IPS DF 6.9 (cell line): ENCODE results near the gene STK32B.
"Not testable (repeated sequence)": the region's sequence is repeated elsewhere in the genome, so short reads cannot be mapped to it uniquely, and the experiment has no call there.

Experiments used
- DNase-seq: peaks from one replicate; pipeline ENCODE4 v3.0.0-alpha.2; 2013; ENCODE audit warnings: low read depth, low spot score
- H3K27ac ChIP-seq: one replicate; pipeline ENCODE4 v1.5.1; 2013; ENCODE audit warnings: low read length, control low read depth
- H3K27me3 ChIP-seq: 2 replicates; pipeline ENCODE4 v1.6.1; 2013; ENCODE audit warnings: mild to moderate bottlenecking, low read length; ENCODE audit not compliant: control insufficient read depth, insufficient read depth
- H3K36me3 ChIP-seq: 2 replicates; pipeline ENCODE4 v1.6.1; 2013; ENCODE audit warnings: low read length; ENCODE audit not compliant: control insufficient read depth, insufficient read depth
- H3K4me1 ChIP-seq: 2 replicates; pipeline ENCODE4 v1.6.1; 2013; ENCODE audit warnings: low read length; ENCODE audit not compliant: control insufficient read depth, insufficient read depth
- H3K4me3 ChIP-seq: 2 replicates; pipeline ENCODE4 v1.5.1; 2013; ENCODE audit warnings: mild to moderate bottlenecking, low read length
- H3K9me3 ChIP-seq: 2 replicates; pipeline ENCODE4 v1.6.1; 2013; ENCODE audit warnings: low read length, inconsistent platforms; ENCODE audit not compliant: control insufficient read depth, insufficient read depth
- WGBS: extraction: QIAGEN DNeasy Blood & Tissue Kit; methylation state at CpG from one replicate; pipeline ENCODE4 v1.1.7; 2013; ENCODE audit warnings: mixed read lengths, missing lambda C conversion rate; ENCODE audit not compliant: insufficient read length, insufficient coverage; 5-methylcytosine and 5-hydroxymethylcytosine counted together

STK32B gene

GRCh38 chr4:5247735-5248134, 196.5 kb downstream of the STK32B start:
- H3K27me3 ChIP-seq, result no peaks in the 10 kb centered on the region
- no peak overlapping the region for H3K4me3 ChIP-seq
- DNase-seq, result no peak
- no peaks in the 10 kb centered on the region for H3K4me1 ChIP-seq
- H3K9me3 ChIP-seq, result no peaks in the 10 kb centered on the region
- H3K27ac ChIP-seq, result no peak overlapping the region
- no CpG with 5 or more reads among the region's 1 CpG for WGBS
- H3K36me3 ChIP-seq, result no peaks in the 10 kb centered on the region

- no peaks in the 10 kb centered on the region for H3K36me3 ChIP-seq
- no peak overlapping the region for H3K4me3 ChIP-seq
- H3K27me3 ChIP-seq, result no peaks in the 10 kb centered on the region
- H3K27ac ChIP-seq, result no peak overlapping the region
- H3K4me1 ChIP-seq, result no peaks in the 10 kb centered on the region
- no CpG with 5 or more reads among the region's 2 CpGs for WGBS
- DNase-seq, result no peak
- no peaks in the 10 kb centered on the region for H3K9me3 ChIP-seq
These were observed 198.4 kb downstream of the STK32B start for GRCh38 chr4:5249727-5250126.

GRCh38 chr4:5250536-5250935, 199.3 kb downstream of the STK32B start:
- no CpG with 5 or more reads among the region's 5 CpGs for WGBS
- not testable (repeated sequence) for H3K27ac ChIP-seq, H3K27me3 ChIP-seq, H3K9me3 ChIP-seq, H3K4me3 ChIP-seq, H3K4me1 ChIP-seq, DNase-seq, H3K36me3 ChIP-seq

- H3K9me3 ChIP-seq, result no peaks in the 10 kb centered on the region
These were observed 205.1 kb downstream of the STK32B start for GRCh38 chr4:5256421-5256820.

GRCh38 chr4:5257086-5257485, 205.8 kb downstream of the STK32B start:
- Histone ChIP-seq H3K4me3 (no peak overlapping the region), H3K4me1 (no peaks in the 10 kb centered on the region), H3K27me3 (no peaks in the 10 kb centered on the region), H3K9me3 (no peaks in the 10 kb centered on the region), H3K36me3 (no peaks in the 10 kb centered on the region), H3K27ac (no peak overlapping the region)
- DNase-seq, result no peak
- WGBS, result no CpG with 5 or more reads among the region's 2 CpGs

More at GRCh38 chr4:5256421-5256820, 205.1 kb downstream of the STK32B start:
- WGBS, result no CpG with 5 or more reads among the region's 4 CpGs
- H3K27me3 ChIP-seq, result no peaks in the 10 kb centered on the region
- H3K4me3 ChIP-seq, result no peak overlapping the region
- no peak for DNase-seq
- no peak overlapping the region for H3K27ac ChIP-seq
- H3K36me3 ChIP-seq, result no peaks in the 10 kb centered on the region
- H3K4me1 ChIP-seq, result no peaks in the 10 kb centered on the region

- H3K9me3 ChIP-seq, result no peaks in the 10 kb centered on the region
- H3K4me3 ChIP-seq, result no peak overlapping the region
- no peak for DNase-seq
- no peak overlapping the region for H3K27ac ChIP-seq
- no peaks in the 10 kb centered on the region for H3K36me3 ChIP-seq
- no CpG with 5 or more reads among the region's 2 CpGs for WGBS
- no peaks in the 10 kb centered on the region for H3K27me3 ChIP-seq
- H3K4me1 ChIP-seq, result no peaks in the 10 kb centered on the region
These were observed 208.2 kb downstream of the STK32B start for GRCh38 chr4:5259471-5259870.

GRCh38 chr4:5260121-5260520, 208.8 kb downstream of the STK32B start:
- no peak overlapping the region for H3K27ac ChIP-seq
- no CpG with 5 or more reads among the region's 6 CpGs for WGBS

GRCh38 chr4:5261866-5262265, 210.6 kb downstream of the STK32B start:
- no peaks in the 10 kb centered on the region for H3K36me3 ChIP-seq
- H3K27ac ChIP-seq, result no peak overlapping the region
- no CpG with 5 or more reads among the region's 4 CpGs for WGBS
- H3K4me3 ChIP-seq, result no peak overlapping the region
- no peaks in the 10 kb centered on the region for H3K4me1 ChIP-seq
- H3K27me3 ChIP-seq, result no peaks in the 10 kb centered on the region
- DNase-seq, result no peak
- H3K9me3 ChIP-seq, result no peaks in the 10 kb centered on the region

More at GRCh38 chr4:5260121-5260520, 208.8 kb downstream of the STK32B start:
- Histone ChIP-seq H3K9me3 (no peaks in the 10 kb centered on the region), H3K36me3 (no peaks in the 10 kb centered on the region), H3K27me3 (no peaks in the 10 kb centered on the region), H3K4me1 (no peaks in the 10 kb centered on the region), H3K4me3 (no peak overlapping the region)
- DNase-seq, result no peak

- H3K27me3 ChIP-seq, result no peaks in the 10 kb centered on the region
- H3K36me3 ChIP-seq, result no peaks in the 10 kb centered on the region
- no peaks in the 10 kb centered on the region for H3K9me3 ChIP-seq
- H3K4me3 ChIP-seq, result no peak overlapping the region
- H3K4me1 ChIP-seq, result no peaks in the 10 kb centered on the region
- no peak for DNase-seq
- no CpG with 5 or more reads among the region's 2 CpGs for WGBS
- no peak overlapping the region for H3K27ac ChIP-seq
These were observed 215.7 kb downstream of the STK32B start for GRCh38 chr4:5266991-5267390.

- DNase-seq, result no peak
- no peaks in the 10 kb centered on the region for H3K9me3 ChIP-seq
- no peaks in the 10 kb centered on the region for H3K36me3 ChIP-seq
- H3K27ac ChIP-seq, result no peak overlapping the region
- WGBS, result no CpG with 5 or more reads among the region's 8 CpGs
- H3K27me3 ChIP-seq, result no peaks in the 10 kb centered on the region
- H3K4me1 ChIP-seq, result no peaks in the 10 kb centered on the region
- no peak overlapping the region for H3K4me3 ChIP-seq
These were observed 216.1 kb downstream of the STK32B start for GRCh38 chr4:5267408-5267807.

GRCh38 chr4:5276475-5277075, 225.3 kb downstream of the STK32B start:
- H3K4me3 ChIP-seq, result no peak overlapping the region
- no peaks in the 10 kb centered on the region for H3K36me3 ChIP-seq
- H3K27ac ChIP-seq, result no peak overlapping the region
- H3K27me3 ChIP-seq, result no peaks in the 10 kb centered on the region
- H3K9me3 ChIP-seq, result no peaks in the 10 kb centered on the region
- no peak for DNase-seq
- no CpG with 5 or more reads among the region's 11 CpGs for WGBS
- no peaks in the 10 kb centered on the region for H3K4me1 ChIP-seq
